BE2C (cell line): ENCODE data around the gene USP9X.
"Not testable (repeated sequence)": the region's sequence is repeated elsewhere in the genome, so short reads cannot be mapped to it uniquely, and the experiment has no call there.

ENCODE experiments used
- DNase-seq: peaks from one replicate; pipeline ENCODE4 v3.0.0-alpha.2; 2020
- H3K27me3 ChIP-seq: fragments of 250-450 bp; sonication (Bioruptor Pico); 2 replicates; pipeline ENCODE4 v1.5.1; 2020; ENCODE audit warnings: mild to moderate bottlenecking
- H3K36me3 ChIP-seq: fragments of 250-450 bp; sonication (Bioruptor Pico); 2 replicates; pipeline ENCODE4 v1.5.1; 2020; ENCODE audit warnings: mild to moderate bottlenecking
- H3K4me1 ChIP-seq: fragments of 250-450 bp; sonication (Bioruptor Pico); 2 replicates; pipeline ENCODE4 v1.5.1; 2020
- H3K4me3 ChIP-seq: 2 replicates; pipeline ENCODE4 v1.5.1; 2011; ENCODE audit warnings: low read depth, low read length
- H3K9me3 ChIP-seq: fragments of 250-450 bp; sonication (Bioruptor Pico); 2 replicates; pipeline ENCODE4 v1.5.1; 2020
- CTCF ChIP-seq: IDR thresholded peaks from 2 replicates; pipeline ENCODE4 v1.5.1; 2012; ENCODE audit warnings: mild to moderate bottlenecking, low read depth, low read length

The USP9X gene

GRCh38 chrX:41110801-41111625 lies 25.8 kb downstream of the USP9X start:
- Histone ChIP-seq H3K27me3 (no peaks in the 10 kb centered on the region), H3K4me1 (peaks cover 5% of the 10 kb centered on the region), H3K9me3 (no peaks in the 10 kb centered on the region), H3K4me3 (no peak overlapping the region), H3K36me3 (no peaks in the 10 kb centered on the region; the same call in 1 of the 2 replicates)
- TF ChIP-seq CTCF, result no peak
- no peak for DNase-seq

- peak; percentile 12 for DNase-seq
- TF ChIP-seq CTCF, result peak; percentile 62
- not testable (repeated sequence) for H3K4me1 ChIP-seq
These were observed 29.8 kb downstream of the USP9X start for GRCh38 chrX:41115104-41115425.

GRCh38 chrX:41116948-41117347 lies 31.7 kb downstream of the USP9X start:
- no peaks in the 10 kb centered on the region for H3K36me3 ChIP-seq
- H3K27me3 ChIP-seq, result no peaks in the 10 kb centered on the region
- H3K4me1 ChIP-seq, result no peaks in the 10 kb centered on the region
- no peaks in the 10 kb centered on the region for H3K9me3 ChIP-seq
- TF ChIP-seq CTCF, result no peak
- DNase-seq, result no peak
- H3K4me3 ChIP-seq, result no peak overlapping the region

More at GRCh38 chrX:41115104-41115425, 29.8 kb downstream of the USP9X start:
- H3K4me3 ChIP-seq, H3K9me3 ChIP-seq, H3K27me3 ChIP-seq, H3K36me3 ChIP-seq: not testable (repeated sequence)

GRCh38 chrX:41118156-41118555 lies 32.9 kb downstream of the USP9X start:
- Histone ChIP-seq H3K36me3 (no peaks in the 10 kb centered on the region), H3K4me1 (peaks cover 3% of the 10 kb centered on the region; the same call in 1 of the 2 replicates), H3K27me3 (no peaks in the 10 kb centered on the region), H3K9me3 (no peaks in the 10 kb centered on the region), H3K4me3 (no peak overlapping the region)
- TF ChIP-seq CTCF, result no peak
- DNase-seq, result no peak

- peaks cover 3% of the 10 kb centered on the region; the same call in 1 of the 2 replicates for H3K4me1 ChIP-seq
- H3K9me3 ChIP-seq, result no peaks in the 10 kb centered on the region
- H3K4me3 ChIP-seq, result no peak overlapping the region
- peaks cover 5% of the 10 kb centered on the region; the same call in 1 of the 2 replicates for H3K36me3 ChIP-seq
- no peaks in the 10 kb centered on the region for H3K27me3 ChIP-seq
- no peak for TF ChIP-seq CTCF
- DNase-seq, result no peak
These were observed 34.6 kb downstream of the USP9X start for GRCh38 chrX:41119803-41120202.

- H3K4me1 ChIP-seq, result peaks cover 3% of the 10 kb centered on the region; the same call in 1 of the 2 replicates
- H3K9me3 ChIP-seq, result no peaks in the 10 kb centered on the region
- no peak overlapping the region for H3K4me3 ChIP-seq
- TF ChIP-seq CTCF, result no peak
- H3K27me3 ChIP-seq, result no peaks in the 10 kb centered on the region
- no peak for DNase-seq
- peaks cover 5% of the 10 kb centered on the region; the same call in 1 of the 2 replicates for H3K36me3 ChIP-seq
These were observed 36.5 kb downstream of the USP9X start for GRCh38 chrX:41121766-41122165.
